Prostate gland (tissue), 2 donors: ENCODE measurements around the gene AGBL4.

Experiments used
- POLR2A ChIP-seq: fragments of 450-650 bp; IDR thresholded peaks from one replicate; pipeline ENCODE4 v1.6.1; 2016; ENCODE audit warnings: antibody characterized with exemption, mild to moderate bottlenecking
- POLR2AphosphoS5 ChIP-seq: sonication (generic); formaldehyde crosslinking; IDR thresholded peaks from one replicate; pipeline ENCODE4 v1.6.1; 2017; ENCODE audit warnings: antibody characterized with exemption
- TF ChIP-seq, protein P1 (sequence below), 4 experiments: fragments of 200-600 bp in 2 of 4; fragments of 450-650 bp in 2 of 4; sonication (generic) in 2 of 4; IDR thresholded peaks; 1 replicate in 3 of 4; 2 replicates in 1 of 4; pipeline ENCODE4 v1.5.1; 2016 to 2019; ENCODE audit warnings: antibody characterized with exemption in 4 of 4, mild to moderate bottlenecking in 2 of 4, moderate library complexity in 2 of 4

DNA sequence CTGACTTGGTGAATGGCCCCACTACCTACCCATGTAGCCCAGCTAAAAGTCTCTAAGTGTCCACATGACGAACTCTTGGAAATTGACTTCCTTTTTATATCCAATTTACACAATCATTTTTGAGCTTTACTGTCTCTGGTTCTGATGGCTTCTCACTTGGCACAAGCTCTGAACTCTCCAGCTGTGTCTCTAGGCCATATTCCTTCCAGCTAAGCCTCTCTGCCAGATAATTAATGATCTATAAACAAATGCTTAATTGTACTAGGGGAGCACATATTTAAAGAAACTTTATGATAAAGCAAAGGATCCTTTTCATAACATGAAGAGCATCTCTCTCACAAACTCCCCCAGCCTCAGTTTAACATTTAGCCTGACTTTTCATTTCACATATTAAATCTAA lies 1230.8 kb downstream of the AGBL4 start:
- TF ChIP-seq POLR2AphosphoS5 (no peak), POLR2A (no peak)
- TF ChIP-seq, protein P1, sequence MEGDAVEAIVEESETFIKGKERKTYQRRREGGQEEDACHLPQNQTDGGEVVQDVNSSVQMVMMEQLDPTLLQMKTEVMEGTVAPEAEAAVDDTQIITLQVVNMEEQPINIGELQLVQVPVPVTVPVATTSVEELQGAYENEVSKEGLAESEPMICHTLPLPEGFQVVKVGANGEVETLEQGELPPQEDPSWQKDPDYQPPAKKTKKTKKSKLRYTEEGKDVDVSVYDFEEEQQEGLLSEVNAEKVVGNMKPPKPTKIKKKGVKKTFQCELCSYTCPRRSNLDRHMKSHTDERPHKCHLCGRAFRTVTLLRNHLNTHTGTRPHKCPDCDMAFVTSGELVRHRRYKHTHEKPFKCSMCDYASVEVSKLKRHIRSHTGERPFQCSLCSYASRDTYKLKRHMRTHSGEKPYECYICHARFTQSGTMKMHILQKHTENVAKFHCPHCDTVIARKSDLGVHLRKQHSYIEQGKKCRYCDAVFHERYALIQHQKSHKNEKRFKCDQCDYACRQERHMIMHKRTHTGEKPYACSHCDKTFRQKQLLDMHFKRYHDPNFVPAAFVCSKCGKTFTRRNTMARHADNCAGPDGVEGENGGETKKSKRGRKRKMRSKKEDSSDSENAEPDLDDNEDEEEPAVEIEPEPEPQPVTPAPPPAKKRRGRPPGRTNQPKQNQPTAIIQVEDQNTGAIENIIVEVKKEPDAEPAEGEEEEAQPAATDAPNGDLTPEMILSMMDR (IDR thresholded peaks at IDR 0.05), result no peak
